Duodenal mucosa (tissue), 2 donors: ENCODE results near the gene IL23R.

Experiments used
- H3K27ac ChIP-seq: one replicate; pipeline ENCODE4 v1.7.0; 2013; ENCODE audit warnings: low read depth, low read length
- H3K27me3 ChIP-seq, 2 donors: one replicate each; pipeline ENCODE4 v1.7.0; 2013; ENCODE audit warnings: low read length in 2 of 2, control low read depth in 1 of 2; ENCODE audit not compliant: insufficient read depth in 2 of 2, control insufficient read depth in 1 of 2
- H3K36me3 ChIP-seq, 2 donors: one replicate each; pipeline ENCODE4 v1.7.0; 2013; ENCODE audit warnings: low read length in 2 of 2, control low read depth in 1 of 2; ENCODE audit not compliant: insufficient read depth in 2 of 2, control insufficient read depth in 1 of 2
- H3K4me1 ChIP-seq, 2 donors: one replicate each; pipeline ENCODE4 v1.7.0; 2013; ENCODE audit warnings: low read length in 2 of 2, control low read depth in 1 of 2; ENCODE audit not compliant: insufficient read depth in 2 of 2, control insufficient read depth in 1 of 2
- H3K4me3 ChIP-seq, 2 donors: one replicate each; pipeline ENCODE4 v1.7.0; 2013; ENCODE audit warnings: low read length in 2 of 2, low read depth in 1 of 2
- H3K9ac ChIP-seq, 2 donors: one replicate each; pipeline ENCODE4 v1.7.0; 2013; ENCODE audit warnings: low read length in 2 of 2, low read depth in 1 of 2
- H3K9me3 ChIP-seq, 2 donors: one replicate each; pipeline ENCODE4 v1.7.0; 2013; ENCODE audit warnings: low read length in 2 of 2, control low read depth in 1 of 2; ENCODE audit not compliant: control insufficient read depth in 1 of 2

IL23R gene

DNA sequence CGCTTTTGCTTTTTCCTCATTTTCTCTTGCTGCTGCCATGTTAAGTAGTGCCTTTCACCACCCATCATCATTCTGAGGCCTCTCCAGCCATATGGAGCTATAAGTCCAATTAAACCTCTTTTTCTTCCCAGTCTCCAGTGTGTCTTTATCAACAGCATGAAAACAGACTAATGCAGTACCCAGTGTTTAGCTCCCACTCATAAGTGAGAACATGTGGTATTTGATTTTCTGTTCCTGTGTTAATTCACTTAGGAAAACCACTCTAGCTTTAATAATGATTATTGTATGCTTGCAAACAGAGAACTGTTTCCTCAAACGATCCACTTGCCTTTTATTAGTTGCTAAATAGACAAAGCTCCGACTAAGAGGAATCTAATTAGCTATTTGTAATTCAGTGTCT is 43.3 kb downstream of the IL23R start:
- Histone ChIP-seq H3K9me3 (no peaks in the 10 kb centered on the region), H3K27ac (no peak overlapping the region), H3K36me3 (no peaks in the 10 kb centered on the region), H3K27me3 (no peaks in the 10 kb centered on the region), H3K4me3 (no peak overlapping the region), H3K4me1 (no peaks in the 10 kb centered on the region), H3K9ac (no peak overlapping the region)

DNA sequence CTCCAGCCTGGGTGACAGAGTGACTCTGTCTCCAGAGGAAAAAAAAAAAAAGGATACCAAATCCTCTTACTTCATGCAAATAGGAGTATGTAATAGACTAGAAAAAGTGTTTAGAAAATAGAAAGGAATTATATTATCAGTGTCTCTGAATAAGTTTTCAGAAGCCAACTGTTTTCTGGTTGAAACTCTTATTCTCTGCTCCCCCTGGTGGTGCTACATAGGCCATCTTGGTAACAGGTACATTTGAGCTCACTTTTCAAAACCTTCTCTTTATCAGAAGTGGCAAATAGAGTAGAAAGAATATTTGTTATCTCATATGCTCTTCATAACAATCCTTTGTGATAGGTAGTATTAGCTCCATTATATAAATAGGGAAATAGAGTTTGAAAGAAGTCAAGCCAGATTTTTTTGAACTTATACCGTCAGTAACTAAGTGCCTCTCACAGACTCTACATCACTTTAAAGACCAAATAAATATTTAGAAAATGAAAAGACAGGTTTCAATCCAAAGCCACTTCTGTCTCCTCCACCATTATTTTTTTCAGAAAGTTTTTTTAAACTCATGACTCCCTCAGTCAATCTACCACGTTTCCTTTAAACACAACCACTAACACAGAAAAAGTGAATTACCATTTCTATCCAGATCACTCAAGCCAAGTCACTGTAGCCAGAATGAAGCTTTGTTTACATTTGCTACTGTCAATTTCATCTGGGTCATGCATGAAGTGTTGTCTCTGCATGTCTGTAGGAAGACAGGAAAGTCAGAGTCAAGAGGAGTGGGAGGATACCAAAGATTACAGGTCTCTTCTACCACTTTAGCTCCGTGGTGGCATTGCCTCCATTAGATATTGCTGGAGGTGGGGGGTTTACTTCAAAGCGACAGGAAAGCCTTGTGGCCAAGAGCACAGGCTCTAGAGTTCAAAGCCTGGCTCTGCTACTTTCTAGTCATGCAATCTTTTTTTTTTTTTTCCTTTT is 45.6 kb downstream of the IL23R start:
- no peaks in the 10 kb centered on the region for H3K27me3 ChIP-seq
- no peak overlapping the region for H3K4me3 ChIP-seq

DNA sequence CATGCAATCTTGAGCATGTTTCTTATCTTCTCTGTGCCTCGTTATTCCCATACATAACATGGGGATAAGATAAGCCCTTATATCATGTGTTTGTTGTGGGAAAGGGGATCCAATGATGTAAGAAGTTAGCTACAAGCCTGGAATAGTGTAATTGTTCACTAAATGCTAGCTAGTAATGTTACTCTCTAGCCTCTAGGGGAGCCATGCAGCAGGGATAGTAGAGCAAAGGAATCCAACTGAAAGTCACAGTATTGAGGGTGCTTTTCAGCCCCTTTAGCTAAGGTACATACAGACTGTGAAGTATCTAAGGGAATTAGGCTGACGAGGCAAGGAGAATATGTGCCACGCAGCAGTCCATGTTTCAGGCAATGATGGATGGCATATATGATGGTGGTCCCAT is 46.9 kb downstream of the IL23R start:
- no peaks in the 10 kb centered on the region for H3K9me3 ChIP-seq
- no peaks in the 10 kb centered on the region for H3K36me3 ChIP-seq
- H3K4me3 ChIP-seq: no peak overlapping the region

More for the DNA sequence above, 45.6 kb downstream of the IL23R start:
- Histone ChIP-seq H3K9me3 (no peaks in the 10 kb centered on the region), H3K9ac (no peak overlapping the region), H3K27ac (no peak overlapping the region), H3K4me1 (no peaks in the 10 kb centered on the region), H3K36me3 (no peaks in the 10 kb centered on the region)

DNA sequence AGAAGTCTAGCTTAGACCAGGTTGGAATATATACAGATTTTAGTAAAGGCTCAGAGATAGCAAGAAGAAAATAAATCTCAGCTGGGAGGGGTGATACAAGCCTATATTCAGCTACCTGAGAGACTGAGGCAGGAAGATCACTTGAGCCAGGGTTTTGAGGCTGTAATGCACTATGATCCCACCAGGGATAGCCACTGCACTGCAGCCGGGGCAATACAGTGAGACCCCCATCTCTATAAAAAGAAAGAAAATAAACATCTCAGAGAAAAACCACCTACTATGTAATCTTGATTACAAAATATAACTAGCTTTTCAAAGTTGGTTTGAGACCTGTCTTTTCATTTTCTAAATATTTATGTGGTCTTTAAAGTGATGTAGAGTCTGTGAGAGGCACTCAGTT is 47.7 kb downstream of the IL23R start:
- no peak overlapping the region for H3K9ac ChIP-seq
- no peaks in the 10 kb centered on the region for H3K36me3 ChIP-seq
- H3K9me3 ChIP-seq: no peaks in the 10 kb centered on the region
- H3K27ac ChIP-seq: no peak overlapping the region
- no peaks in the 10 kb centered on the region for H3K27me3 ChIP-seq
- H3K4me3 ChIP-seq: no peak overlapping the region
- H3K4me1 ChIP-seq: no peaks in the 10 kb centered on the region

More for the DNA sequence above, 46.9 kb downstream of the IL23R start:
- no peak overlapping the region for H3K9ac ChIP-seq
- H3K27ac ChIP-seq: no peak overlapping the region
- H3K4me1 ChIP-seq: no peaks in the 10 kb centered on the region
- H3K27me3 ChIP-seq: no peaks in the 10 kb centered on the region

DNA sequence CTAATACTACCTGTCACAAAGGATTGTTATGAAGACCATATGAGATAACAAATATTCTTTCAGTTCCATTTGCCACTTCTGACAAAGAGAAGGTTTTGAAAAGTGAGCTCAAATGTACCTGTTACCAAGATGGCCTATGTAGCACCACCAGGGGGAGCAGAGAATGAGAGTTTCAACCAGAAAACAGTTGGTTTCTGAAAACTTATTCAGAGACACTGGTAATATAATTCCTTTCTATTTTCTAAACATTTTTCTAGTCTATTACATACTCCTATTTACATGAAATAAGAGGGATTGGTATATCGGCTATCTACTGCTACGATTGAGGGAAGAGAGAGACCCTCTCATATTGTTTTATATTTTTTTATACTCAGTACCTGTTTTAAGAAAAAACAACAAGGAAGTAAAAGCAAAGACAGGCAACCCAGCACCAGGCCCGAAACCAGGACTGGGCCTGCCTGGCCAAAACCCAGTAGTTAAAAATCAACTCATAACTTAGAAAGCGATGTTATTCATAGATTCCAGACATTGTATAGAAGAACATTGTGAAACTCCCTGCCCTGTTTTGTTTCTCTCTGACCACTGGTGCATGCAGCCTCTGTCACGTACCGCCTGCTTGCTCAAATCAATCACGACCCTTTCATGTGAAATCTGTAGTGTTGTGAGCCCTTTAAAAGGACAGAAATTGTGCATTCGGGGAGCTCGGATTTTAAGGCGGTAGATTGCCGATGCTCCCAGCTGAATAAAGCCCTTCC is 48.3 kb downstream of the IL23R start:
- H3K27ac ChIP-seq: no peak overlapping the region
- H3K4me1 ChIP-seq: no peaks in the 10 kb centered on the region
- H3K36me3 ChIP-seq: no peaks in the 10 kb centered on the region
- no peak overlapping the region for H3K9ac ChIP-seq
- H3K27me3 ChIP-seq: no peaks in the 10 kb centered on the region
- no peak overlapping the region for H3K4me3 ChIP-seq
- no peaks in the 10 kb centered on the region for H3K9me3 ChIP-seq

DNA sequence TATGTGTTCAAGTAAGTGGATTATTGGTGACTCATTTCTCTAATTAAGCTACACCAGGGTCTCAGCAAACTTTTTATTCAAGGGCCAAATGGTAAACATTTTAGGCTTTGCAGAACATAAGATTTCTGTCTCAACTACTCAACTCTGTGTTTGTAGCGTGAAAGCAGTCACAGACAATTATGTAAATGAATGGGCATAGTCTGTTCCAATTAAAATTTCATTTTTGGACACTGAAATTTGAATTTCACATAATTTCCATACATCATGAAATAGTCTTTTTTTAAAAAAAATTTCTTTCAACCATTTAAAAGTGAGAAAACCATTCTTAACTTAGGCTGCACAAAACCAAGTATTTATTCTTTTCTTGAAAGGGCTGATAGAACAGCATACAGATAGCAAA is 50.1 kb downstream of the IL23R start:
- no peaks in the 10 kb centered on the region for H3K27me3 ChIP-seq
- no peaks in the 10 kb centered on the region for H3K36me3 ChIP-seq
- H3K27ac ChIP-seq: no peak overlapping the region
- no peaks in the 10 kb centered on the region for H3K4me1 ChIP-seq
- no peaks in the 10 kb centered on the region for H3K9me3 ChIP-seq
- no peak overlapping the region for H3K4me3 ChIP-seq
- no peak overlapping the region for H3K9ac ChIP-seq

DNA sequence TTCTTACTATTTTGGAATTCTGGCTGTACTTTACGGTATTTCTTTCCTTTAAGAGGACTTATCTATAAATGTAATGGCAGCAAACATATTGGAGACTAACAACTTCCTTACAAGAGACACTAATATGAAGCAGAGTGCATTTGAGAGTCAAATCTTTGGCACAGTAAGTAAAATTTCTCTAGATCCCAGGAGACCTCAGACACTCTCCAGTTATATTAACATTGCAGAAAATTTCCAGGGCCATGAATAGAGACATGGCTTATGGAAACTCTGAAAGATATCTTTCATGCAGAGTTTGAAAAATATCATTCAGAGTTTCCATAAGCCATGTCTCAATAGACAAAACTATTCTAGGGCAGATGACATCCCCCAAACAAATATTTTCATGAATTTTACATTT is 51.2 kb downstream of the IL23R start:
- H3K4me1 ChIP-seq: no peaks in the 10 kb centered on the region
- H3K9ac ChIP-seq: no peak overlapping the region
- no peaks in the 10 kb centered on the region for H3K36me3 ChIP-seq
- H3K27me3 ChIP-seq: no peaks in the 10 kb centered on the region
- no peaks in the 10 kb centered on the region for H3K9me3 ChIP-seq
- no peak overlapping the region for H3K27ac ChIP-seq
- no peak overlapping the region for H3K4me3 ChIP-seq

DNA sequence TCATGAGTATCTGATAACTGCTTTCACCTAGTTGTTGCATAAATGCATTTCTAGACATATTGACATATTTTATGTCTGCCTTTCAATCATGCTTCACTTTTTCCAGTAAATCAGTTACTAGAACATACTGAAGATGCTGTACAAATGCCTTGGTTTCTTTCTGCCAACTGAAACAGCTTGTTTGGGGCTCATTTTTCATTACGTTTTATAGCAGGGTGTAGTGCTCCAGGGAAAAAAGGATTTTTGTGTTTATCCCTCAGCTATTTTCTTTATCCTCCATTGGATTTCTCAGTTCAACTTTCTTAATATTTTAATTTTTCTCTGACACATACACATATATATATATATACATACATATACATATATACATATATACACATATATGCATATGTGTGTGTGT is 51.7 kb downstream of the IL23R start:
- Histone ChIP-seq H3K9me3 (no peaks in the 10 kb centered on the region), H3K27me3 (no peaks in the 10 kb centered on the region), H3K27ac (no peak overlapping the region), H3K4me3 (no peak overlapping the region), H3K4me1 (no peaks in the 10 kb centered on the region), H3K36me3 (no peaks in the 10 kb centered on the region), H3K9ac (no peak overlapping the region)

DNA sequence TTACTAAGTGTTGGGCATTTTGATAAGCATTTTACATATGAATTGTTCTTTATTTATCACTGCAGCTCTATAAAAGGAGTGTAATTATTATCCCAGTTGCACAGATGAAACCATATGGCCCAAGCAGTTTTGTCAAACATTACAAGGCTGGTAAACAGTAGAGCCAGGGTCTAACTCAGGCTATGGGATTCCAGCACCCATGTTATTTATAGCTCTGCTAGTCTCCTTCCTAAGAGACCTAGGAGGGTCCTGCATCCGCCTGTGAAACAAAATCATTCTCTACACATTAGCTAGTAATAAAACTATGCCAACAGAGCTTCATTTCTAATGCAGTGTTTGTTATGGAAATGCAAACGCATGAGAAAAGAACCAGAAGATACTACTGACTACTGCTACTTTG is 58.6 kb downstream of the IL23R start:
- no peak overlapping the region for H3K9ac ChIP-seq
- H3K9me3 ChIP-seq: no peaks in the 10 kb centered on the region
- H3K4me1 ChIP-seq: no peaks in the 10 kb centered on the region
- no peak overlapping the region for H3K4me3 ChIP-seq
- H3K36me3 ChIP-seq: no peaks in the 10 kb centered on the region
- H3K27ac ChIP-seq: no peak overlapping the region
- no peaks in the 10 kb centered on the region for H3K27me3 ChIP-seq

DNA sequence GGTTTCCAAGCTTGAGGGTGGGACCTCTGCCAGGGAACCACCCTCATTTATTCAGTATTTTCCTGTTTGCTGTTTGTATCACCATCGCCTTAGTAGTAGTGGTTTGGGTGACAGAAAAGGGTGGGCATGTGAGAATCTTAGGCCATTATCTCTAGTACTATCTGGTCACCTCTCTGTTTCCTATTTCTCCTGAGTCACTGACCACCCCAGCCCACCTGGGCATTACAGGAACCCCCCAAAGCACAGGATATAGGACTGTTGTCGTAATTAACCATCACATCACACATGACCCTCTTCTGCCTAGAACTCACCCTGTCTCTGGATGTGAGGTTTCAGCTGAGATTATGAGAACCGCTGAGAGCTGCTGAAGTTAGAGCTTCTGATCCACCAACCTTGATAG is 60.4 kb downstream of the IL23R start:
- no peaks in the 10 kb centered on the region for H3K36me3 ChIP-seq
- H3K4me1 ChIP-seq: no peaks in the 10 kb centered on the region
- no peak overlapping the region for H3K9ac ChIP-seq
- H3K4me3 ChIP-seq: no peak overlapping the region
- no peaks in the 10 kb centered on the region for H3K27me3 ChIP-seq
- H3K27ac ChIP-seq: no peak overlapping the region
- H3K9me3 ChIP-seq: no peaks in the 10 kb centered on the region
